SJSA1 (cell line): Measurements from ENCODE around the gene KCNMB3. TPM values are rescaled to one million over a fixed set of nuclear protein-coding genes. Genes with fewer than 3 reads are reported as not detected.
"Not testable (repeated sequence)": the region's sequence is repeated elsewhere in the genome, so short reads cannot be mapped to it uniquely, and the experiment has no call there.

Experiments
- DNase-seq, 2 experiments: peaks; one replicate each; pipeline ENCODE4 v3.0.0-alpha.2; 2015 to 2020; ENCODE audit warnings: low spot score in 2 of 2, low read depth in 1 of 2
- H3K27ac ChIP-seq: fragments of 250-450 bp; sonication (Bioruptor Pico); 2 replicates; pipeline ENCODE4 v1.5.1; 2020; ENCODE audit warnings: mild to moderate bottlenecking, moderate library complexity
- H3K27me3 ChIP-seq: fragments of 250-450 bp; sonication (Bioruptor Pico); replicated peaks from 2 replicates; pipeline ENCODE4 v1.5.1; 2020; ENCODE audit warnings: mild to moderate bottlenecking, moderate library complexity
- H3K36me3 ChIP-seq: fragments of 250-450 bp; sonication (Bioruptor Pico); 2 replicates; pipeline ENCODE4 v1.5.1; 2020; ENCODE audit warnings: mild to moderate bottlenecking
- H3K4me1 ChIP-seq: fragments of 250-450 bp; sonication (Bioruptor Pico); replicated peaks from 2 replicates; pipeline ENCODE4 v1.6.1; 2021; ENCODE audit warnings: mild to moderate bottlenecking
- H3K4me3 ChIP-seq: fragments of 250-450 bp; sonication (Bioruptor Pico); 2 replicates; pipeline ENCODE4 v1.5.1; 2020; ENCODE audit warnings: mild to moderate bottlenecking
- H3K9me3 ChIP-seq: fragments of 250-450 bp; sonication (Bioruptor Pico); replicated peaks from 2 replicates; pipeline ENCODE4 v1.5.1; 2020; ENCODE audit warnings: mild to moderate bottlenecking
- total RNA-seq: library from RNA; depleted of rRNA; stranded (reverse); fragments of >200 nt; shearing (Covaris generic); gene quantifications from 2 replicates; pipeline ENCODE4 v1.2.3, GENCODE V29; 2014

Gene KCNMB3
- total RNA-seq, 1 experiment from 2014 or later: 2.7 TPM

DNA sequence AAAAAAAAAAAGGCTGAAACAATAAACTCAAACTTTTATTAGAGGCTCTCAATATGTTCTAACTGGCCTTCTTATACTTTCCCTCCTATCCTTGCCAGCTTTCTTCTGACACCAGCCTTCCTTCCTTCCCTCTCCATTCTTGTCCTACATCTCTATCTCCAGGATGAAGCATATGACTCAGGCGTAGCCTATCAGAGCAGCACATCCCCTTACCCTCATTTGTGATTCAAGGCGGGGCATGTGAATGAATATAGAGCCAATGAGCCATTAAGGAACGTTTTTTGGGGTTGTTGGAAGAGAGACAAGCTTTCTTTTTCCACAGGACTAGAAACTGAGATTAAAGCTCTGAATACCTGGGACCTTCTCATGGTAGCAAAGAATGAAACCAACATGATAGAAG, 25.1 kb upstream of the KCNMB3 start:
- Histone ChIP-seq H3K4me3 (no peak overlapping the region), H3K4me1 (peaks cover 9% of the 10 kb centered on the region), H3K27ac (no peak overlapping the region), H3K27me3 (no peaks in the 10 kb centered on the region), H3K9me3 (no peaks in the 10 kb centered on the region), H3K36me3 (no peaks in the 10 kb centered on the region)
- DNase-seq: no peak

DNA sequence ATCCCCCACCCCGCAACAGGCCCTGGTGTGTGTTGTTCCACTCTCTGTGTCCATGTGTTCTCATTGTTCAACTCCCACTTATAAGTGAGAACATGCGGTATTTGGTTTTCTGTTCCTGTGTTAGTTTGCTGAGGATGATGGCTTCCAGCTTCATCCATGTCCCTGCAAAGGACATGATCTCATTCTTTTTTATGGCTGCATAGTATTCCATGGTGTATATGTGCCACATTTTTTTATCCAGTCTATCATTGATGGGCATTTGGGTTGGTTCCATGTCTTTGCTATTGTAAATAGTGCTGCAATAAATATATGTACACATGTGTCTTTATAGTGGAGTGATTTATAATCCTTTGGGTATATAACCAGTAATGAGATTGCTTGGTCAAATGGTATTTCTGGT, 23.5 kb upstream of the KCNMB3 start:
- not testable (repeated sequence) for H3K4me1 ChIP-seq, H3K36me3 ChIP-seq, H3K4me3 ChIP-seq, H3K27me3 ChIP-seq, H3K27ac ChIP-seq, H3K9me3 ChIP-seq, DNase-seq

DNA sequence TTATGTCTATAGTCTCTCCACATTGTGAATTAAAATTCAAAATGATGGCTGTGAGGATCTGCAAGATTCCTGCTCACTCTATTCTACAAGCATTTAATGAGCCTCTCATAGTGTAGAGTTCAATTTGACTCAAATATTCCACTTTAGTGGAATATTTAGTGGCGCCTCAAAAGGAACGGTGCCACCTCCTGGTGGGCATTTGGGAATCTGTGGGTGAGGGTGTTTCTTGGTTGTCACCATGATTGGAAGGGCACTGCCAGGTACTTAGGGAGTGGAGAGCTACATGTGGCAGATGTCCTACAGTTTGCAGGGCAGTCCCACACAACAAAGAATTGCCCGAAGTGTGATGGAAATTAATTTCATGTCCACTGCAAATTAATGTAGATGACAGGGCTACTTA, 21.5 kb upstream of the KCNMB3 start:
- Histone ChIP-seq H3K27me3 (no peaks in the 10 kb centered on the region), H3K9me3 (no peaks in the 10 kb centered on the region), H3K4me1 (0 out of 2 replicates have a peak, but pooled peaks cover 3% of the 10 kb centered on the region), H3K4me3 (no peak overlapping the region), H3K36me3 (no peaks in the 10 kb centered on the region), H3K27ac (no peak overlapping the region)
- no peak for DNase-seq

DNA sequence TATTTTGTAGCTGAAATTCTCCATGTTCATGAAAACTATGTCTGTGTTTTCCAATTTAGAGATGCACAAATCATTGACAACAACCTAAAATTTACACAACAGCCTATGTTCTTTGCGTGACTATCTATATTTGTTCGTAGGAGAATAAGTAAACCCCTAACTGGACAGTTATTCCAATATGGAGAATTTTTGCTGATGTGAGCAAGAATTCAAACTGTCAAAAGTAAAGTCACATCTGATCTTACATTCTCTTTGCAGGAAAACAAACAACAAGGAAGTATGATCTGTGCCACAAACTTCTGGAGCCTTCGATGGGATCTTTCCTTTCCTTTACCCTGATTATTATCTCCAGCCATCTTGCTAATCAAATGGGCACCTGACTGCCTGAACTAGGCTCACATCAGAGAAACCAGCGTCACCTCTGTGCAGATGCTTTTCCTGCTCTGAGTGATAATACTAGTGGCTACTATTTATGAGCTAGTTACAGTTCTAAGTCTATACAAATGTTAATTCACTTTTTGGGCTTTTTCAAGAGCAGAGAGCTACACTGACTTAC, 18.3 kb upstream of the KCNMB3 start:
- Histone ChIP-seq H3K36me3 (no peaks in the 10 kb centered on the region), H3K4me1 (0 out of 2 replicates have a peak, but pooled peaks cover 3% of the 10 kb centered on the region), H3K27me3 (no peaks in the 10 kb centered on the region), H3K27ac (no peak overlapping the region), H3K9me3 (no peaks in the 10 kb centered on the region), H3K4me3 (no peak overlapping the region)
- DNase-seq: no peak

DNA sequence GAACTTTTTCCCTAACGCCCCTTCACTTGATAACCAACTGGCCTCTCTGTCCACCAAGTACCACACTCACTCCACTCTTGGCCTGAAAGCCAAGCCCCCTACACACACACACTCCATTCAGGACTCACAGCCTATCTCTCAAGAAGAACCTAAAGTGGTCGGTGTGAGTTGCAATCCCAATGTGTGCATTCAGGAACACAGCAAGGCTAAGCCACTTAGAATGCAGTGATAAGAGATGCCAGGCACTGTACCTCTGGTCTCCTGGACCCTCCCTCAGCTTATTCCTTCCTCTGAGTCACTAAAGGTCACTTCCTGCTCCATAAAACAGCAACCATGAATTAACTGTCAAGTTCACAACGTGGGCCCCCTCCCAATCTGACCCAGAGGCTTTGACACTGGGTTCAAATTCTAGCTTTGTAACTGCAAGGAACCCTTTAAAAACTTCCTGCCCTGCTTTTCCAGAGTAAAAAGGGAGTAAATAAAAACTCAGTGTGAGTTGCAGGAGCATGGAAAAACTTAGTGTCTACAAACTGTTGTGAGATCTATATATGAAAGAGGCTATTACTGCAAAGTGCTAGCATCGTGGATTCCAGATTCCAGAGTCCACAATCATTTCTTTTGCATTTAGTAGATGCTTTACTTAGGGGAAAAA, 17.6 kb upstream of the KCNMB3 start:
- H3K36me3 ChIP-seq: no peaks in the 10 kb centered on the region

DNA sequence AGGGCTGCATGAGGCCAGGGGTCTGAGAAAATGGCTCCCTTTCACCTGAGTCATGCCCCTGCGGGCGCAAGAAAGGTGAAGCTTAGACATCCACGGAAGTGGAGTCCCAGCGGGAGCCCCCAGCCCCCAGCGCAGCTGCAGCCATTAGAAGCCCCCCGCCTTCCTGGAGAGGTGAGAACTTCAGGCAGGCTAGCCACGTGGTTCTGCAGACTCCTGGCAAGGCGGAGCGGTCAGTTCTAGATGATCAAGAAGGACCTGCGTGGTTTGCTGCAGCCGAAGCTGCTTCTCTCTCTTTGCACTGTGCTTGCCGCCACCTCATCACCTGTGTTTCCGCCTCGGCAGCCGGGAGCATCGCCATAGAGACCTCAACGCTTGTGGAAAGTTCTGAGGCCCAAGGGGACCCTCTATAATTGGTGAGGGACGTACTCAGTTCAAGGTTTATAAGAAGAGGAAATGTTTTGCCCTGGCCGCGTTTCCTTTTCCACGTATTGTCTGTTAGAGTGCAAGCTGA, 15.8 kb upstream of the KCNMB3 start:
- Histone ChIP-seq H3K36me3 (no peaks in the 10 kb centered on the region), H3K27me3 (no peaks in the 10 kb centered on the region)
- no peak for DNase-seq

More for the DNA sequence above, 17.6 kb upstream of the KCNMB3 start:
- no peak overlapping the region for H3K4me3 ChIP-seq
- no peak for DNase-seq
- H3K4me1 ChIP-seq: 0 out of 2 replicates have a peak, but pooled peaks cover 3% of the 10 kb centered on the region
- no peaks in the 10 kb centered on the region for H3K9me3 ChIP-seq
- no peaks in the 10 kb centered on the region for H3K27me3 ChIP-seq
- no peak overlapping the region for H3K27ac ChIP-seq

DNA sequence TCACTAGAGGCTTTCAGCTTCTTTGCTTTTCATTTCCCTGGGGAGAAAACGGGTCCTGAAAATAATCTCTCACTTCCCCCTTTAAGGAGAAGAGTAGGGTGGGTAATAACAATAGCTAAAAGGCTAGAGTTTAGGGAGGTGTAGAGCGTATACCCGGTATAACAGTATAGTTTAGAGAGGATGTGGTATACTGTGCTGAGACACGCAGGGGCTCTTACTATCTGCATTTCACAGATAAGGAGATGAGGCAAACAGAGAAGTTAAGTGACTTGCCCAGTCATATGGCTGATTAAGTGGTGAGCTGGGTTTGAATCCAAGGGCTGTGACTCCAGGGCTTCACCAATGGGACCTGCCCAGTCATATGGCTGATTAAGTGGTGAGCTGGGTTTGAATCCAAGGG, 15.0 kb upstream of the KCNMB3 start:
- Histone ChIP-seq H3K27me3 (no peaks in the 10 kb centered on the region), H3K36me3 (no peaks in the 10 kb centered on the region), H3K4me3 (no peak overlapping the region), H3K4me1 (peaks cover 6% of the 10 kb centered on the region), H3K27ac (no peak overlapping the region), H3K9me3 (peaks cover 3% of the 10 kb centered on the region; the same call in 1 of the 2 replicates)
- DNase-seq: no peak

More for the DNA sequence above, 15.8 kb upstream of the KCNMB3 start:
- Histone ChIP-seq H3K4me1 (0 out of 2 replicates have a peak, but pooled peaks cover 3% of the 10 kb centered on the region), H3K27ac (no peak overlapping the region), H3K4me3 (no peak overlapping the region), H3K9me3 (no peaks in the 10 kb centered on the region)

DNA sequence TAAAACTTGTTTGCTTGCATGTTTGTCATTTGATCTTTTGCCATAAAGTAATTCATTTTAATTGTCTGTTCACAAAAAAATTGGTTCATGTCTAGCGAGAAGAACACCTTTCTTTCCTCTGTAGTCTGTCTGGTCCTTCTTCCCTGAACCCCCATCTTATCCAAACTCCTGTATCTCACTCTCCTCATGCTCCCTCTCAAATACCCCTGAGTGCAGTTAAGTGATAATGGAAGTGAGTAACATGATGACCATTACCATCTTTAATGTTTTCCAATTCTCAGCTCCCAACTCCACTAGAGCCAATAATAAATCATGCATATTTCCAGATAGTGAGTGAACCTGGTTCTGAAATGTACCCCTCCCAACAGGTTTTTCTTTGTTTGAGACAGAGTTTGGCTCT, 14.2 kb upstream of the KCNMB3 start:
- H3K9me3 ChIP-seq: peaks cover 9% of the 10 kb centered on the region
- H3K36me3 ChIP-seq: no peaks in the 10 kb centered on the region
- no peaks in the 10 kb centered on the region for H3K27me3 ChIP-seq
- H3K4me3 ChIP-seq: no peak overlapping the region
- DNase-seq: no peak
- peaks cover 11% of the 10 kb centered on the region for H3K4me1 ChIP-seq
- no peak overlapping the region for H3K27ac ChIP-seq

DNA sequence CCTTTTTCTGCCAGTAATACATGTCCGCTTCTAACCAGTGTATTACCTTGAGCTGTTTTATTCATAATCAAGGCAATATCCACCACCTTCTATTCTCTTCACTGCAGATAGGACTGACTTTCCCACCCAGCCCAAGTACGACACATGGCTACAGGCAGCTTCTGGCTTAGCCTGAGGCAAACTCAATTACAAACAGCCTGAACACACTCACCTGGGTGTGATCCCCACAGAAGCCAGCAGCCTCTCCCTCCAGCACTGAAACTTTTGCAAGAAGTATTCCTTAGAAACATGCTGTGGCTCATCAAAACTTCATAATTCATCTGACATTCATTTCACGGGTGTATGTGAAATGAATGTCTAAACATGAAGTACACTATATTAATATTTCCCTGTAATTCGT, 13.5 kb upstream of the KCNMB3 start:
- DNase-seq: no peak
- no peak overlapping the region for H3K4me3 ChIP-seq
- H3K9me3 ChIP-seq: peaks cover 9% of the 10 kb centered on the region
- H3K27me3 ChIP-seq: no peaks in the 10 kb centered on the region
- H3K36me3 ChIP-seq: no peaks in the 10 kb centered on the region
- peaks cover 11% of the 10 kb centered on the region for H3K4me1 ChIP-seq
- H3K27ac ChIP-seq: no peak overlapping the region

DNA sequence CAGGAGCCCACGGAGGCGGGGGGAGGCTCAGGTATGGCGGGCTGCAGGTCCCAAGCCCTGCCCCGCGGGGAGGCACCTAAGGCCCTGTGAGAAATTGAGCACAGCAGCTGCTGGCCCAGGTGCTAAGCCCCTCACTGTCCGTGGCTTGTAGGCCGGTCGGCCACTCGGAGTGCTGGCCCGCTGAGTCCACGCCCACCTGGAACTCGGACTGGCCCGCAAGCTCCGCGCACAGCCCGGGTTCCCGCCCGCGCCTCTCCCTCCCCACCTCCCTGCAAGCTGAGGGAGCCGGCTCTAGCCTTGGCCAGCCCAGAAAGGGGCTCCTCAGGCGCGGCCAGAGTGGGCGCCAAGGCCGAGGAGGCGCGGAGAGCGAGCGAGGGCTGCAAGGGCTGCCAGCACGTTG, 12.2 kb upstream of the KCNMB3 start:
- Histone ChIP-seq H3K4me1 (peaks cover 8% of the 10 kb centered on the region), H3K27ac (no peak overlapping the region), H3K27me3 (no peaks in the 10 kb centered on the region), H3K9me3 (peaks cover 9% of the 10 kb centered on the region), H3K36me3 (no peaks in the 10 kb centered on the region), H3K4me3 (no peak overlapping the region)
- DNase-seq: no peak

DNA sequence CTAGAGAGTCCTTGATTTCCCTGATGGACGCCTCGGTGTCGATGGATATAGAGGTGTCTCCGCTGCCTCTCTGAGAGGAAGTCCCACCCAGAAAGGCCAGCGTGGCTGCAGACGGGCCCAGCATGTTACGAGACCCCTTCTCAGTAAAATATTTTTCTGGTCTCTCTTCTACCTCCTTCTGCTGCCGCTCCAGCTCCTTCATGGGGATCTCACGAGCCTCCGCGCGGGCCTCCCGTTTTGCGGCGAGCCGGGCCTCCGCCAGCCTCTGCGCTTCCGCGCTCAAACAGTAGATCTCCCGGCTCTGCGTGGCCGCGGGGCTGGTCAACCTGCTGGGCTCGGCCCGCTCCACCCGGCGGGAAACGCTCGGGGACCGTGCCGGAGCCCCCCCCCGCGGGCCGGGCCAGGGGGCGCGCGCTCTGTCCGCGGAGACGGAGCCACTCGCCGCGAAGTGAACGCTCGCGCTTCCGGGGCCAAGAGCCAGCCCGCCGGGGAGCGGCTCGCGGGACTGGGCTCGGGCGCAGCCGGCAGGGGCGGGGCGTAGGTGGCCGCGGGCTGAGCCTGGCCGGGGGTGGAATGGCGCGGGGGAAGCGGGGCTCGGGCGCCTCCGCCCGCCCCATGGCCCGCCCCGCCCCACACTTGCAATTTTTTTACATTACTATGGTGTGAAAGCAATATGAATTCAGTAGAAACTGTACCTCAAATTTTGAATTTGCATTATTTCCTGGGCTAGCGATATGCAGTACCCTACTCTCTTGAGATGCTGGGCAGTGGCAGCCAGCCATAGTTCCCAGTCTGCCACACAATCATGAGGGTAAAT, 10.2 kb upstream of the KCNMB3 start:
- Histone ChIP-seq H3K27ac (peak overlapping the region; percentile 54), H3K4me3 (peak overlapping the region; percentile 60), H3K36me3 (no peaks in the 10 kb centered on the region), H3K9me3 (peaks cover 9% of the 10 kb centered on the region), H3K4me1 (peaks cover 8% of the 10 kb centered on the region), H3K27me3 (no peaks in the 10 kb centered on the region)
- DNase-seq: peak; percentile 57 to 69

DNA sequence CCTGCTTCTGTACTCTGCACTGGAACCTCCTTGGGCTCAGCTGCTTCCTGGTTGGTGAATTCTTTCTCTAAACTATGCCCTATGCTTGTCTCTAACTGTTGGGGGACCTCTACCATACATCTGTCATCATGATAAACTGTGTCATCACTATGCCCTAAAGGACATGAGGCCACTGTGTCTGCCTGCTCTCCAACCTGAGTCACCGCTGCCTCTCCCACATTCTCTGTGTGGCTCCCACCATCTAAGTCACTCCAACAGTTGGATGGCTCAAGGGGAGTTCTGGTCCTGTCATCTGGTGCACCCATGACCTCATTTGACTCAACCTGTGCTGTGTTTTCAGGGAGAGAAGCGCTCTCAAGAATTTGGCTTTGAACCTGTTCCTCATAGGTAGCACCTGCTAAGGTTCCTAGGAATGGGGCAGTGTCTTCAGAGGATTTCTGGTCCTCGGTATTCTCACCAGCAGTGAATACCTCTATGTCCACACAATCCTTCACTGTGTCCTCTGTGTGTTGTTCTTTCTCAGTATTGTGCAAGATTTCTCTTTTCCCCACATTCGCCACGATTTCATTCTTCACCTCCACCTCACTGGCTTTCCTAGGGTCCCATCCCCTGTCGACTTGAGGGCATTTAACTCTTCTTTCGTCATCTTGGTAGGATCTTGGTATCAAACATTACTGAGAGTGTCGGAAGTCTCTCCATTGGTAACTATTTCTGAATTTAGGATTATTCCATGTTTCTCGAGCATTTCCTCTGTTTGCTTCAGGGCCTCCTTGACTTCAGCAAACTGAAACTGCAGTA, 9.2 kb upstream of the KCNMB3 start:
- H3K27me3 ChIP-seq, H3K4me1 ChIP-seq, DNase-seq, H3K9me3 ChIP-seq, H3K36me3 ChIP-seq, H3K27ac ChIP-seq: not testable (repeated sequence)
- peak overlapping the region; percentile 60 for H3K4me3 ChIP-seq

DNA sequence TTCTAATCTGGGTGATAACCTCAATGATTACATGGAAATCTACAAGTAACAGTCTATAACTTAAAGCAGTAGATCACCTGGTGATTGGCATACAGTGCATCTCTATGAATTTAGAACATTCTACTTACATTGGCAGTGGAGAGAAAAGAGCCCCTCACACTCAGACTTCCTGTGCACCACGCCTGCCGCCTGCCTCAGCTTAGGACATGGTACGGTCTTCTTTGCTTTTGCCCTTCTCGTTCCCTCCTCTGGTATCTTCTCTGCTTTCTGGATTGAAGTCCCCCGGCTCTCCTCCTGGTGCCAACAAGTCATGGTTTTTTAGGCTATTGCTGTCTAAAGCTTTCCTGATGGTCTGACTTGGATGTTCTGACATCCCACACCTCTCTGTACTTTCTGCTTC, 7.9 kb upstream of the KCNMB3 start:
- no peaks in the 10 kb centered on the region for H3K27me3 ChIP-seq
- no peaks in the 10 kb centered on the region for H3K36me3 ChIP-seq
- no peak overlapping the region for H3K4me3 ChIP-seq
- no peak overlapping the region for H3K27ac ChIP-seq
- no peak for DNase-seq
- peaks cover 9% of the 10 kb centered on the region for H3K9me3 ChIP-seq
- H3K4me1 ChIP-seq: peaks cover 8% of the 10 kb centered on the region
